CD4-positive, alpha-beta T cell (primary cell): ENCODE results near the gene VEPH1. TPM values are rescaled to one million over a fixed set of nuclear protein-coding genes. Genes with fewer than 3 reads are reported as not detected.

ENCODE experiments used
- ATAC-seq: fragments of 200-7000 bp; cut with Tn5 transposase; one replicate; pipeline ENCODE4 v1.10.0; 2022; ENCODE audit warnings: mild to moderate bottlenecking; ENCODE audit not compliant: poor library complexity
- CTCF ChIA-PET: fragments of 350-600 bp; sonication (Branson Sonifier 250); formaldehyde crosslinking; loops from one replicate; lab custom pipeline; 2021; ENCODE audit warnings: antibody characterized with exemption, inconsistent platforms; lab: Charles Lee
- POLR2A ChIA-PET: fragments of 350-600 bp; sonication (Branson Sonifier 250); formaldehyde crosslinking; loops from one replicate; lab custom pipeline; 2021; ENCODE audit warnings: antibody characterized with exemption, inconsistent platforms; lab: Charles Lee
- DNase-seq, 14 experiments: peaks; one replicate each; pipeline ENCODE4 v3.0.0-alpha.2; 2013 to 2020; ENCODE audit warnings: mixed read lengths in 2 of 14
- H3K27ac ChIP-seq, 2 donors: one replicate each; pipeline versions ENCODE4 v1.5.1 to v1.7.0; 2013; ENCODE audit warnings: low read length in 2 of 2, low read depth in 1 of 2, mild to moderate bottlenecking in 1 of 2
- H3K27me3 ChIP-seq, 2 experiments: 1 replicate in 1 of 2; 2 replicates in 1 of 2; pipeline versions ENCODE4 v1.6.1 to v1.7.0; 2013; ENCODE audit warnings: low read length in 2 of 2, control low read depth in 1 of 2, mild to moderate bottlenecking in 1 of 2, moderate library complexity in 1 of 2; ENCODE audit not compliant: insufficient read depth in 2 of 2, control insufficient read depth in 1 of 2
- H3K36me3 ChIP-seq: one replicate; pipeline ENCODE4 v1.6.1; 2013; ENCODE audit warnings: low read length, control low read depth; ENCODE audit not compliant: insufficient read depth
- H3K4me1 ChIP-seq: one replicate; pipeline ENCODE4 v1.6.1; 2013; ENCODE audit warnings: low read length, control low read depth; ENCODE audit not compliant: insufficient read depth
- H3K4me3 ChIP-seq: one replicate; pipeline ENCODE4 v1.5.1; 2013; ENCODE audit warnings: mild to moderate bottlenecking, low read length, moderate library complexity
- H3K9me3 ChIP-seq, 2 experiments: 1 replicate in 1 of 2; 2 replicates in 1 of 2; pipeline versions ENCODE4 v1.6.1 to v1.7.0; 2013; ENCODE audit warnings: low read length in 2 of 2, mild to moderate bottlenecking in 2 of 2, control low read depth in 1 of 2, moderate library complexity in 1 of 2; ENCODE audit not compliant: control insufficient read depth in 1 of 2, insufficient read depth in 1 of 2
- H3K27ac Mint-ChIP-seq: one replicate; pipeline ENCODE4 v1.8.0; 2020; ENCODE audit warnings: mixed read lengths
- H3K27me3 Mint-ChIP-seq: one replicate; pipeline ENCODE4 v1.8.0; 2021; ENCODE audit warnings: mixed read lengths
- H3K36me3 Mint-ChIP-seq: one replicate; pipeline ENCODE4 v1.8.0; 2021; ENCODE audit warnings: low read depth, mixed read lengths
- H3K4me1 Mint-ChIP-seq: one replicate; pipeline ENCODE4 v1.8.0; 2021; ENCODE audit warnings: low read depth, mixed read lengths
- H3K4me3 Mint-ChIP-seq: one replicate; pipeline ENCODE4 v1.8.0; 2020; ENCODE audit warnings: mild to moderate bottlenecking, mixed read lengths
- H3K9me3 Mint-ChIP-seq: one replicate; pipeline ENCODE4 v1.8.0; 2020; ENCODE audit warnings: mixed read lengths
- intact Hi-C, 2 experiments: fragments of 100-400 bp; cut with DNase I in 1 of 2; cut with micrococcal nuclease in 1 of 2; formaldehyde crosslinking; loops; one replicate each; pipeline versions ENCODE4 v1.15.1 to v1.9.0; 2023 to 2025; cut with DNase I, micrococcal nuclease
- total RNA-seq, 174 experiments: library from RNA in 2 of 174; stranded (reverse) in 2 of 174; gene quantifications; one replicate each; pipeline ENCODE4 v1.2.3 and lab custom pipeline; 2021 to 2026
- TF ChIP-seq, protein P1 (sequence below): fragments of 200-600 bp; IDR thresholded peaks from one replicate; pipeline ENCODE4 v1.8.0; 2022; ENCODE audit warnings: antibody characterized with exemption, mild to moderate bottlenecking

VEPH1 gene
- total RNA-seq, 2 experiments from 2014 or later, result not detected

DNA sequence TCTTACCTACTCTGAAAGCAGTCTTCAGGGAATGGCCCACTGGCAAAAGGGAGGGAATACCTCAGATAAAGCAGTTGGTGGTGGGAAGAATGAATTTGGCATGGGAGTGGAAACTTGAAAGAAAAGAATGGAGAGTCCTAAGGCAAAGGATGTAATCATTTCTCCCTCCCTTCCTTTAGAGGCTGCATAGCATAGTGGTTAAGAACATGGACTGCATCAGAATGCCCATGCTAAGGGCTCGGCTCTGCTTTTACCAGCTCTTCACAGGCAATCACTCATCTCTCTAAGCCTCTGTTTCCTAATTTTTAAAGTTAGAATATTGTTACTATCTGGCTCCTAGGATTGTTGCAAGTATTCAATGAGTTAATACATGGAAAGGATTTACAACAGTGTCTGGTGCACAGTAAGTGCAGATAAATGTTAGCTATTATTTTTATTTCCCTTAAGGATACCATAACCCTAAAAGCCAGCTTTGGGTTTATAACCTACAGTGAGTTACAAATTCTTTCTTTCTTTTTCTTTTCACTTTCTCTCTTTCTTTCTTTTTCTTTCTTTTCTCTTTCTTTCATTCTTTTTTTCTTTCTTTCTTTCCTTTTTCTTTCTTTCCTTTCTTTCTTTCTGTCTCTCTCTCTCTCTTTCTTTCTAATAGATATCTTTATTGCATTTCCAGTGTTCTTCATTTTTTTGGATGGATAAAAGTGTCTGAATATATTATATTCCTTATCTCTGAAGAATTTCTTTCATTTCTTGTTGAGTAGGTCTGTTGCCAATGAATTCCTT lies 23.6 kb downstream of the VEPH1 start:
- peaks cover 24% of the 10 kb centered on the region for H3K27me3 Mint-ChIP-seq
- Histone ChIP-seq H3K4me1 (no peaks in the 10 kb centered on the region), H3K9me3 (no peaks in the 10 kb centered on the region), H3K27me3 (no peaks in the 10 kb centered on the region), H3K27ac (no peak overlapping the region), H3K4me3 (no peak overlapping the region), H3K36me3 (no peaks in the 10 kb centered on the region)
- ATAC-seq (no peak), DNase-seq (no peak)
- no peak overlapping the region for H3K4me3 Mint-ChIP-seq
- H3K4me1 Mint-ChIP-seq, result no peaks in the 10 kb centered on the region
- H3K36me3 Mint-ChIP-seq, result no peaks in the 10 kb centered on the region
- TF ChIP-seq, protein P1, sequence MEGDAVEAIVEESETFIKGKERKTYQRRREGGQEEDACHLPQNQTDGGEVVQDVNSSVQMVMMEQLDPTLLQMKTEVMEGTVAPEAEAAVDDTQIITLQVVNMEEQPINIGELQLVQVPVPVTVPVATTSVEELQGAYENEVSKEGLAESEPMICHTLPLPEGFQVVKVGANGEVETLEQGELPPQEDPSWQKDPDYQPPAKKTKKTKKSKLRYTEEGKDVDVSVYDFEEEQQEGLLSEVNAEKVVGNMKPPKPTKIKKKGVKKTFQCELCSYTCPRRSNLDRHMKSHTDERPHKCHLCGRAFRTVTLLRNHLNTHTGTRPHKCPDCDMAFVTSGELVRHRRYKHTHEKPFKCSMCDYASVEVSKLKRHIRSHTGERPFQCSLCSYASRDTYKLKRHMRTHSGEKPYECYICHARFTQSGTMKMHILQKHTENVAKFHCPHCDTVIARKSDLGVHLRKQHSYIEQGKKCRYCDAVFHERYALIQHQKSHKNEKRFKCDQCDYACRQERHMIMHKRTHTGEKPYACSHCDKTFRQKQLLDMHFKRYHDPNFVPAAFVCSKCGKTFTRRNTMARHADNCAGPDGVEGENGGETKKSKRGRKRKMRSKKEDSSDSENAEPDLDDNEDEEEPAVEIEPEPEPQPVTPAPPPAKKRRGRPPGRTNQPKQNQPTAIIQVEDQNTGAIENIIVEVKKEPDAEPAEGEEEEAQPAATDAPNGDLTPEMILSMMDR, result no peak
- H3K9me3 Mint-ChIP-seq, result peaks cover 3% of the 10 kb centered on the region
- no peak overlapping the region for H3K27ac Mint-ChIP-seq
- intact Hi-C loops, result no loop called here
- ChIA-PET POLR2A (no interaction called here), CTCF (no interaction called here)

DNA sequence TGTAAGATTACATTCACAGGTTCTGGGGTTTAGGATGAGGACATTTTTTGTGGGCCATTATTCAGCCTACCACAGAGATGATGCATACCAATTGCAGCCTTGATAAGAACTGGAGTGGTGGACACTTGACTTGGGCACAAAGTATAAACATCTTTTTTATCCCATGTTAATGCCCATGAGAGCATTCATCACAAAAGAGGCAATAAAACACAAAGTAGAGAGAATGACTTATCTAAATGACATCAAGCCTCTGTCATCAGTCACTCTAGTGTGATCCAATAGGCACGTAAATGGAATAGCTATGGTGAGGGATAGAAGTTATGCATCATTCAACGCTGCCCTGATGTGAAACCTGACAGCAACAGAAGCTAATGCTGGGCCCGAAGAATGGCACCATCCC lies 25.8 kb downstream of the VEPH1 start:
- Mint-ChIP-seq H3K36me3 (no peaks in the 10 kb centered on the region), H3K4me1 (no peaks in the 10 kb centered on the region), H3K27me3 (peaks cover 10% of the 10 kb centered on the region), H3K27ac (no peak overlapping the region), H3K9me3 (peaks cover under 1% of the 10 kb centered on the region), H3K4me3 (no peak overlapping the region)
- ChIA-PET POLR2A (no interaction called here), CTCF (no interaction called here)
- intact Hi-C loops, result no loop called here
- Histone ChIP-seq H3K36me3 (no peaks in the 10 kb centered on the region), H3K27me3 (no peaks in the 10 kb centered on the region), H3K27ac (no peak overlapping the region), H3K4me1 (no peaks in the 10 kb centered on the region), H3K9me3 (no peaks in the 10 kb centered on the region), H3K4me3 (no peak overlapping the region)
- TF ChIP-seq, protein P1, result no peak
- DNase-seq, result no peak
- no peak for ATAC-seq

DNA sequence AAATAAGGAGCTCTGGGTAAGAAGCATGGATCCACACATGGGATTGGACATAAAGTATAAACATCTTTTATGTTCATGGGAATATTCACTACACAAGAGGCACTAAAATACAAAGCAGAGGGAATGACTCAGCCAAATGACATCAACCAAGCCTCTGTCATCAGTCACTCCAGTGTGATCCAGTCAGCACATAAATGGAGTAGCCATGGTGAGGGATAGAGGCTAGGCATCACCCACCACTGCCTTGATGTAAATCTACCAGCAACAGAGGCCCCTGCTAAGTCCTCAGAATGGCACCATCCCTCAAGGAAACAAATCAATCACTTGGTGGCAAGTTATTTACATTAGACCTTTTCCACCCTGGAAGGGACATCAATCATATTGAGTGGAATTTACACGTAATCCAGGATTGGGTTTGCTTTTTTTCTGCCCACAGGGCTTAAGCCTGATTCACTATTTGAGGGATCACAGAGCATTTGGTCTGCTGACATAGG lies 27.2 kb downstream of the VEPH1 start:
- ChIA-PET CTCF (no interaction called here), POLR2A (no interaction called here)
- ATAC-seq (no peak), DNase-seq (no peak)
- Mint-ChIP-seq H3K27me3 (no peaks in the 10 kb centered on the region), H3K4me1 (no peaks in the 10 kb centered on the region), H3K27ac (no peak overlapping the region), H3K36me3 (no peaks in the 10 kb centered on the region), H3K4me3 (no peak overlapping the region), H3K9me3 (no peaks in the 10 kb centered on the region)
- intact Hi-C loops, result no loop called here
- no peaks in the 10 kb centered on the region for H3K4me1 ChIP-seq
- H3K27me3 ChIP-seq, result no peaks in the 10 kb centered on the region
- H3K27ac ChIP-seq, result no peak overlapping the region
- TF ChIP-seq, protein P1, result no peak
- H3K9me3 ChIP-seq, result no peaks in the 10 kb centered on the region
- H3K36me3 ChIP-seq, result no peaks in the 10 kb centered on the region
- no peak overlapping the region for H3K4me3 ChIP-seq
